ENCODE results near the gene SAPCD2. TPM values are rescaled to one million over a fixed set of nuclear protein-coding genes. Genes with fewer than 3 reads are reported as not detected.

SAPCD2 gene
- total RNA-seq, 1 donor from 2014 or later, result 2.6 TPM

- no peak for DNase-seq (ENCODE audit: low spot score)
Measured at GRCh38 chr9:137107982-137108381, 37.6 kb upstream of the SAPCD2 start.

- no peak for DNase-seq (ENCODE audit: low spot score)
Measured at GRCh38 chr9:137107312-137107921, 37.1 kb upstream of the SAPCD2 start.

- DNase-seq (ENCODE audit: low spot score), result no peak
Measured at GRCh38 chr9:137106662-137107250, 36.4 kb upstream of the SAPCD2 start.

- no peak for DNase-seq (ENCODE audit: low spot score)
Measured at GRCh38 chr9:137105814-137106661, 35.7 kb upstream of the SAPCD2 start.

GRCh38 chr9:137103206-137103999 lies 33.0 kb upstream of the SAPCD2 start:
- no peak for DNase-seq (ENCODE audit: low spot score)

GRCh38 chr9:137099231-137099630 lies 28.9 kb upstream of the SAPCD2 start:
- DNase-seq (ENCODE audit: low spot score), result no peak

GRCh38 chr9:137097761-137098462 lies 27.6 kb upstream of the SAPCD2 start:
- no peak for DNase-seq (ENCODE audit: low spot score)

- DNase-seq (ENCODE audit: low spot score), result no peak
Measured at GRCh38 chr9:137096785-137097546, 26.6 kb upstream of the SAPCD2 start.

GRCh38 chr9:137095664-137096517 lies 25.5 kb upstream of the SAPCD2 start:
- no peak for DNase-seq (ENCODE audit: low spot score)

- no peak for DNase-seq (ENCODE audit: low spot score)
Measured at GRCh38 chr9:137089232-137089947, 19.0 kb upstream of the SAPCD2 start.

- DNase-seq (ENCODE audit: low spot score), result no peak
Measured at GRCh38 chr9:137088121-137088520, 17.8 kb upstream of the SAPCD2 start.

- DNase-seq (ENCODE audit: low spot score), result no peak
Measured at GRCh38 chr9:137087409-137087925, 17.1 kb upstream of the SAPCD2 start.

- DNase-seq (ENCODE audit: low spot score), result peak; percentile 99
Measured at GRCh38 chr9:137086531-137087408, 16.4 kb upstream of the SAPCD2 start, which contains the start of gene MAN1B1. Gene MAN1B1 (plus strand): TSS chr9:137086985. CDS start chr9:137087000, 15 bp downstream.

- peak; percentile 61 for DNase-seq (ENCODE audit: low spot score)
Measured at GRCh38 chr9:137085920-137086530, 15.7 kb upstream of the SAPCD2 start.

GRCh38 chr9:137084526-137084925 lies 14.2 kb upstream of the SAPCD2 start:
- DNase-seq (ENCODE audit: low spot score), result no peak

- peak; percentile 96 for DNase-seq (ENCODE audit: low spot score)
Measured at GRCh38 chr9:137083394-137084004, 13.1 kb upstream of the SAPCD2 start.

- no peak for DNase-seq (ENCODE audit: low spot score)
Measured at GRCh38 chr9:137082925-137083290, 12.6 kb upstream of the SAPCD2 start.
